SKM-1 treated with dmso at 0.1 percent for 144 hours (cell line): ENCODE results near the gene POLDIP2.

ENCODE experiments used
- DNase-seq: peaks from one replicate; lab custom pipeline; 2025; ENCODE audit not compliant: unreplicated experiment; lab: John Stamatoyannopoulos, UW

POLDIP2 gene

DNA sequence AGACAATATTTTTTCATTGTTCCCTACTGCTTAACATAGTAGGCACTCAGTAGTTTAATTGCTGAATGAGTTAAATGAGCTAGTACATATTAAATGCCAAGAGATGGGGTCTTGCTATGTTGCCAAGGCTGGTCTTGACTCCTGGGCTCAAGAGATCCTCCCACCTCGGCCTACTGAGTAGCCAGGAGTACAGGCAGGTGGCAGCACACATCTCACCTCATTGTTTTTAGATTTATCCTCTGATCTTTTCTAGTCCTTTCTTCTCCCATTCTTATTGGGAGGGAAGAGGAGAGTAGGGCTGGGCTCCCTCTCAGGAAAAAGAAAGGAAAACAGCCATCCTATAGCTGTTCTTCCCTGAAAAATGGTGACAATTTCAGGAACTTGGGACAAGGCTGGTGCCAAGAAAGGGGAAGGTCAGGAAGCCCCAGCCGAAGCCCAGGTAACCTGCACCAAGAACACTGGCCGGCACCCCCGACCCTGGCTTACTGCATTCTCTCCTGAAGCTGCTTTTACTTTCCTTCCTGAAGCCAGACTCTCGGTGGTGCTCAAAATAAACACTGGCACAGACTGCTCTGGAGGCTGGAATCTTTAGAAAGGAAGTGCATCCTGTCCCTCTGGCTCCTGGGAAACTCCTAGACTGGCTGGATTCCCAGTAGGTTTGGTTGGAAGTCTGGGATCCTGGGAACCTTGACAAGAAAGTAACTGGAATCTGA, 19.1 kb downstream of the POLDIP2 start:
- DNase-seq: no peak

DNA sequence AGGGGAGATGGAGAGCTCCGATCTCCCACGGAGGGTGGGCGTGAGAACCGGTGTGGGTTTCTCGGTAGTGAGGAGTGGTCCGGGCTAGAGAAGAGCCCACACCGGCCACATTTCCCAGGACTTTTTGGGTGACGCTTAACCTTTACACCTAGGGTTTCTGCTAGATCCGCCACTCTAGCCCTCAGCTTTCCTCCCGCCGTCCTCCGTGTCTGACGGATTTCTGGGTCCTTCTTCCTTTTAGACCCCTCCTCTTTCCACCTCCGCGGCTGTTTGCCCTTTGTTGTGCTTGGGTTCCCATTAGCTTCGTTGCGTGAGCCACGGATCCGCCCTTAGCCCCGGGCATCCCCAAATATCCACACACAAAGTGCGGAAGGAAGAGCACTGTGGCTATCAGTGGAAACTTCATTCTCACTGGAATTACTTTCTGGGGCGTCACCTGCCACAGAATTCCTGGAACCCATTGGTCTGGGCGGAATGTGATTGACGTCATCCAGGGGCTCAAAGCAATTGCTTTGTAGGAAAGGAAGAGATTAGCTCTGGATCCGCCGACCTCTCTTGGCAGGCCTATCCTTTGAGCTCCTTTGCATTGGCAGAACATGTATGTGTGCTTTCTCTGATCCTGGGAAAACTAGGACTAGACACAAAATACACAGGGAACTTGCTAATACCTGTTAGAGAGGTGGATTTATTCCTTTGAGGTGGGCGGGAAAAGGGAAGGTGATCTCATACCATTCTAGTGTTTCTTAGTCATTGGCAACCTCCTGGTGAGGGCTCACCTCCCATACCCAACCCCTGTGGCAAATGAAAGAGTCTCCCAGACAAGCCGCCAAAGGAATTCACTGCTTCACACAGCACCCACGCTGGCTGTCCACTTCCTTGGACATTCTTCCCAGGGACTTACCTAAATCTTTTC, 21.1 kb downstream of the POLDIP2 start:
- no peak for DNase-seq

DNA sequence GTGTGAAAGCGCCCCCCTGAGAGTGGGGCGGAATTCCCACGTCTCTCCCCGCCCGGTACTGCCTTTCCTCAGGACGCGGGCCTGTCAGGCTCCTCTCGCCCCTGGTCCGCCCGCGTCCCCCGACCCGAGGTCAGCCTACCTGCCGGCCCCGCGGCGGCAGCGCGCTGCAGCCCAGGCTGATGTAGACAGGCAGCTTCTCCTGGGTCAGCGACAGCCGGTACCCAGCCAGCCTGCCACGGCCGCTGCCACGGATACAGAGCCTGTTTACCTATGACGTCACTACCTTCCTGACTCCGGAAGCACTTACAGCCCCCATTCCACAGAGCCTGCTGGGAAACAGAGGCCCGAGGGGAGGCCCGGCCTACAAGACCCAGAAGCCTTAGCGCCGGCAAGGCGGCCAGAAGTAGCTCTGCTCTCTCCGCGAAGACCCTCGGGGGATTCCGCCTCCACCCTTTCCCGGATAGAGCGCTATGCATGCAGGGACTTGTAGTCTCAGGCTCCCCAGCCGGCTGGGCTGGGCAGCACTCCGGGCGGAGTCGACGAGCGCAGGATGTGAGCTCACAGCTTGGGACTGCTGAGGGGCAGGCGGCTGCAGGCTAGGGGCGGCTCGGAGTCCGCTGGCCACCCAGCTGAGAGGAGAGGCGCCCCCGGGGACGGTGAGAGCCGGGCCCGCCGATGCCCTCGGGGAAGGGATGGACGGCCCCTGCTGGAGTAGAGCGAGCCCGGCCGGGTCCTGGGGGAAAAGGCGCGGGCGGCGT, 21.9 kb downstream of the POLDIP2 start, which contains the start of the genes IFT20 and TNFAIP1:
TSS of gene IFT20 (minus strand) at position 272 of the 758 bp plus-strand sequence. CDS start 3,487 bp downstream, outside the sequence.
TSS of gene TNFAIP1 (plus strand) at position 561 of the 758 bp plus-strand sequence. CDS start 3,761 bp downstream, outside the sequence.
- DNase-seq: peak; percentile 99

DNA sequence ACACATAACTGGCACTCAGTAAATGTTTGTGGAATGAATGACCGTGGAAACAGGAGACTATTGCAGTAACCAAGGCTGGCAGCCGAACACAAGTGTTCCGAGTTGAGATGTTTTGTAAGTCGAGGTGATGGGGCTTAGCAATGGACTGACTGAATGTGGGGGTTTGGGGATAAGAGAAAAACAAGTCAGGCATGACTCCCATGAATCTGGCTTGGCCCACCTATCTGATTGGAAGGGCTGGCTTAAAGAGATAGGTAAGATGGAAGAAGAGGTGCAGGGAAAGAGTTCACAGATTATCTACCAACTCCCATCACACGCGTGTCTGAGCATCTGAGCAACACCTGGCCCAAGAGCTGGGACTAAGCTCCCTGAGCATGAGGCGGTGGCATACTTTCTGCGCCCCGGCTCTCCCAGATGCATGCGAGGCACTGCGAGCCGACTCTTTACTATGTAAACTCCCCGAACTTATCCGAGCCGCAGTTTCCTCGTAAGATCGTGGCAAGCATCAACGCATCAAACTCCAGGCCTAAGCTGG, 22.6 kb downstream of the POLDIP2 start:
- DNase-seq: no peak

DNA sequence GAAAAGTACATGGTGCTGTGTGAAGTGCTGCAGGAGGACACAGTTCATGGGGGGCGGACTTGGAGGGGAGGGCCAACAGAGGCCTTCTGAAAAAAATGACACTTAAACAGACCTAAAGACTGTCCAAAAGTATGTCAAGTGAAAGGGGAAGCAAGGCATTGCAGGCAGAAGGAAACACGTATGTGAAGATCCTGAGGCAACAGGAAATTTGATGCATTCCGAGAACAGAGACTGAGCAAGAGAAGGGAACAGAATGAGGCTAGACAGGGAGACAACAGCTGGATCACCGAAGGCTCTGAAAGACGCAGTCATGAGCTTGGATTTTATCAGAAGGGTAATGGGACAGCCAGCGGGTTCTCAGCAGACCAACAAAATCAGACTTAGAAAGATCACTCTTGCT, 23.2 kb downstream of the POLDIP2 start:
- no peak for DNase-seq

DNA sequence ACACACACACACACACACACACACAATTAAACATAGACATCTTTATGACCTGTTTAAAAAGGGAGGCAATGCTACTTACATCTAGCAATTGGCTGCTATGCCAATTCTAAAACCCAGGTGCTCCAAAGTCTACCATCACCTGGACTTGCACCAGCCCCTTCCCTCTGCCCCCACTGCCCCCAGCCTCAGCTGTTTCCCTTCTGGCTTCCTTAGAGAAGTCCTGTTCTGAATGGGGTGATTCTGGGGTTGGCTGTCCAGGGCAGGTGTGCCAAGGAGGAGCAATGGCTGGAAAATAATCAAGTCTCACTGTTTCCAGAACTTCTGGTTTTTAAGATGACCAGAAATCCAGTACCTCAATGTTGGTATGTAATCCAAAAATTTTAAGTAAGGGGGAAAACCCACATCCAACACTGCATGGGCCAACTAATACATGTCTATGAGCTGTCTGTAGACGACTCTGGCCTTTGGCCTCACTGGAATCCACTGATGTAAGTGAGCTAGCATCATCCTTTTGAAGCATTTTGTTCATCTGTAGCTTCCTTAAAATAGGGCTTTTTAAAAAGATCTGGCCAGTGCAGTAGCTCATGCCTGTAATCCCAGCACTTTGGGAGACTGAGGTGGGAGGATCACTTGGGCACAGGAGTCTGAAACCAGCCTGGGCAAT, 24.1 kb downstream of the POLDIP2 start:
- no peak for DNase-seq

DNA sequence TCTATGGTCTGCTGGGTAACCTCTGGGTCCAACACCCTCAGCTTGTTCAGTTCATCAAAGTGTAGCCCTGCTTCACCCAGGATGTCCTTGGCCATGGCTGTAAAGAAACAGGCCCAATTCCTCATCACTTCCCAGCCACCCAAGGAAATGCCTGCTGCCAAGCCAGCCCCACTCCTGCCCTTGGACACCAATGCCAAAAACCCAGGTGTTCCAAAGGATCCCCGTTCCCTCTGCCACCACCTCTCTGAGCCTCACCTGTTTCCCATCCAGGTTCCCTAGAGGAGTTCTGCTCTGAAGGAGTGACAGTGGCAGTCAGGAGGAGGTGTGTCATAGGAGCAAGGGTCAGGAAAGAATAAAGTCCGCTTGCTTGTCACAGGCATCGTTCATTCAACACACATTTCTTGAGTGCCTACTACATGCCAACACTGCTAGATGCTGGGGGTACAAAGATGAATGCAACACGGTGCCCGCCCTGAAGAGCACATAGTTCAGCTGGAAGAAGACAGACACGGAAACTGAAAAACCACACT, 25.4 kb downstream of the POLDIP2 start:
- no peak for DNase-seq

DNA sequence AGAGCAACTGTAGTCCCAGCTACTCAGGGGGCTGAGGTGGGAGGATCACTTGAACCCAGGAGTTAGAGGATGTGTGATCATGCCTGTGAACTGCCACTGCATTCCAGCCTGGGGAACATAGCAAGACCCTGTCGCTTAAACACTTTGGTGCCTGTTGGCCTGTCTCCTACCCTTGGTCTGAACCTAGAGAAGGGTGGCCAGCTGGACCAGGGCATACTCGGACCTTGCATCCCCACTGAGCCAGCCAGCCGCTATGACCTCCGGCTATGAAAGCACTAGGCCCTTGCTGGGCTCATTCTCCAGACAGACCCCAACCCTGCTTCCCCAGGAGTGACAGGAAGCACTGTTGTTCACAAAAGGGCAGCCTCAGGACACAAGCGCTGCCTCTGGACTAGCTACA, 26.7 kb downstream of the POLDIP2 start:
- no peak for DNase-seq

DNA sequence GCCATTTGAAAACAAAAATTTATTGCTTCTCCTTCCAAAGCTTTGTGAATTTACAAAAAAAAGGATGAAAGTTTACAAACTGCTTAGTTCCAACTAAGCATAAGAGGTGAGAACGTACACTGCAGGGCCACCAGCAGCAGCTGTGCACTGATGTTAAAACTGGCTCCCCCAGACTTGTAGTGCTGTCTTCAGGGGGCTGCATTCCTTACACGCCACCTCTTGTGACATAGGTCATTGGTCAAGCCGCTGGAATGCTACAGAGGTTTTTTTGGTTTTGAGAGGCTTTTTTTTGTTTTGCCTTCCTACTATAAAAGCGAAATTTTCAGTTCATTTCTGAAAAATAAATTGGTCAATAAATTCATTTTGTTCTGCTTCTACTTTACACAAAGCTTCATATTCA, 29.0 kb downstream of the POLDIP2 start:
- DNase-seq: no peak

DNA sequence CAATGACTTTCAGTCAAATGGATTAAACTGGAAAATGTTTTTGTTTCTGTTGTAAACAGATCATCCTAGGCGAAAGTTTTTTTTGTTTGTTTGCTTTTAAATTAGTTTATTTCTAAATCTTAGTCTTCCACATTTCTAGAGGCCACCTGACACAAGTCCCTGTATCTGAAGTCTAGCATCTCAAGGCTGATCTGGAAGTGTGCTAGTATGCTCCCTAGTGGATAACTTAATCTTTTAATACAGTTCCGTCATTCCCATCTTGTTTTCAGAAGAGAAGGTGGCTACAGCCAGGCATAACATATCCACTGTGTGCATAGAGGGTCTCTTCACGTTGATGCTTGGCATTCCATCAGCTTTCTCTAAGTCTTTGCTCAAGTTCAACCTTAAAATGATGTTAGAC, 29.6 kb downstream of the POLDIP2 start:
- DNase-seq: no peak

DNA sequence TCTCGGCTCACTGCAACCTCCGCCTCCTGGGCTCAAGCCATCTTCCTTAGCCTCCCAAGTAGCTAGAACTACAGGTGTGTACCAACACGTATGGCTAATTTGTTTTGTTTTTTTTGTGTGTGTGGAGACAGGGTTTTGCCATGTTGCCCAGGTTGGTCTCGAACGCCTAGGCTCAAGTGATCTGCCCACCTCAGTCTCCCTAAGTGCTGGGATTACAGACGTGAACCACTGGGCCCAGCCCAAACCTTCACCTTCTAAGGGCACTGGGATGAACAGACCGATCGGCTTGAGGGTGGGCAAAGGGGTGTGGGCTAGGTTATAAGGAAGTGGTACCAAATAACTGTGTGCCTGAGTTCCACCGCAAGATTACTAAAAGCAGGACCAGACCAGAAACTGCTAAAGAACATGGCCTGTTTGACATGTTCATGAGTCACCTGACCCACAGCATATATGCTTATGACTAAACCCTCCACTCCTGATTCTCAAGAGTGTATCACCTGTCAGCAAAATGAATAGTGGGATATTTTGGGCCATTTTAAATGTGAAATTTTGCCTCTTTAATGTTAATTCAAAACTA, 30.2 kb downstream of the POLDIP2 start:
- no peak for DNase-seq

DNA sequence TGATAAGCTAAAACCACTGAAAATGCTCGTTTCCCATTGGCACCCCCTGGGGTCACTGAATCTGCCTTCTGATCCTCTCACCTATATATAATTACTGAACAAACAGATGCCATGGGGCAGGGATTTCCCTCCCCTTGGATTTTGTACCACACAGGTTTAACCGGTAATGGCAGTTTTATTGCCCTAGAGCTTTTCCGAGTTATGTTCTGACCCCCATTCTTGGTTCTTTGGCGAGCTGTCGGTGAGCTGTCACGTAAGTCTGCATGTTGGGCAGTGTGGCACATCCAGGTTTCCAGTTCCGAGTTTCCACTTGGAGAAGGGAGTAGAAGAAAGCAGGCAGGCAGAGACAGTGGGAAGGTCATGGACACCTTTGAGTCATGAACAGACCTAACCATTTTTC, 31.2 kb downstream of the POLDIP2 start:
- DNase-seq: no peak

DNA sequence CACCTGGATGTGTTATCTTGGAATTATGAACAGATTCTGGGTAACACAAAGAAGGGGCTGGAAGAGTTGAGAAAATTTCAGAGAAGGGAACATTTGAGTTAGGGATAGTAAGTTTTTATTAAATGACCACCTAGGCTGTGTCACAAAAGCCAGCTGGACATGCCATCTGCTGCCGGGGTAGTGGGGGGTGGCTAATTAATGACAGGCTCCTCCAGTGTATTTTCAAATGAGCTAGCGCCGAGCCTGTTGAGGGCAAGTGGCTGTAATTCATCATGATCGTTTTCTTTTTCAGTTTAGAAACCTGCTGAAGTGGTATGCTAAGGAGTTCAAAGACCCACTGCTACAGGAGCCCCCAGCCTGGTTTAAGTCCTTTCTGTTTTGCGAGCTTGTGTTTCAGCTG, 32.1 kb downstream of the POLDIP2 start:
- no peak for DNase-seq

DNA sequence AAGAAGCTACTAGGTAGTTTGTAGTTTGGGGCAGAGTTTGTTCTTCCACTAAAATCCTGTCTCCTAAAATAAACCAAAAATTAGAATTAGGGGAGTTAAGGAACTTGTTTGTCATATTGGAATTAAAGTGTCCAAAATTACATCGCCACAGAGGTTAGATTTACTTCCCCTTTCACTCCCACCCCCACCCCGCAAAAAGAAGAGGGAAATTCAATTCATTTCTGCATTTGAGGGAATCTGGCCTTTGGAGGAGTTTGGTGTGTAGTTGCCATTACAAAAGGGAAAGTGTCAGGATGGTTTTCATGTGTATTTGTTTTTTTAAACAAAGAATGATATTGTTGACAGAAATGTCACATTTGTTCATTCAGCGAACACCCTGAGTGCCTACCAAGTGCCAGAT, 32.5 kb downstream of the POLDIP2 start:
- no peak for DNase-seq

DNA sequence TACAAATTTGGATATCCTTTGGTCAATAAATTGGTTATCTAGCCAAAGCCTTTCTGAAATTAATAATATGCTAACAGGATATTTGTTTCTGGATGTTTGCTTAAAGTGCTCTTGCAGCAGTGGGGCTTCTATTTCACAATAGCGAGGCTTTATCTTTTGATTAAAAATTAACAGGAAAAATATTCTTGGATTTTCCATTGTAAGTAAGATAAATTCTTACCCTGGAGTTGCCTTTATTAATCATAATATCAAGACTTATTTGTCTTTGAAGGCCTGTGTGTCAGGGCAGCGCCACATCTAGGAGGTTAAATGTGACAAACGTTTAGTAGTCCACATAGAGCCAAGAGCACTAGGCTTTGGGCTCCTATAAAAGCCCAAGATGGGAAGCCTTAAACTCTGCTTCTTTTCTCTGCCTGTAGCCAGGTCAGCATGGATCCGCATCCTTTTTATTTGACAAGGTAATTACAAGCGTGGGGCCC, 33.0 kb downstream of the POLDIP2 start:
- no peak for DNase-seq

DNA sequence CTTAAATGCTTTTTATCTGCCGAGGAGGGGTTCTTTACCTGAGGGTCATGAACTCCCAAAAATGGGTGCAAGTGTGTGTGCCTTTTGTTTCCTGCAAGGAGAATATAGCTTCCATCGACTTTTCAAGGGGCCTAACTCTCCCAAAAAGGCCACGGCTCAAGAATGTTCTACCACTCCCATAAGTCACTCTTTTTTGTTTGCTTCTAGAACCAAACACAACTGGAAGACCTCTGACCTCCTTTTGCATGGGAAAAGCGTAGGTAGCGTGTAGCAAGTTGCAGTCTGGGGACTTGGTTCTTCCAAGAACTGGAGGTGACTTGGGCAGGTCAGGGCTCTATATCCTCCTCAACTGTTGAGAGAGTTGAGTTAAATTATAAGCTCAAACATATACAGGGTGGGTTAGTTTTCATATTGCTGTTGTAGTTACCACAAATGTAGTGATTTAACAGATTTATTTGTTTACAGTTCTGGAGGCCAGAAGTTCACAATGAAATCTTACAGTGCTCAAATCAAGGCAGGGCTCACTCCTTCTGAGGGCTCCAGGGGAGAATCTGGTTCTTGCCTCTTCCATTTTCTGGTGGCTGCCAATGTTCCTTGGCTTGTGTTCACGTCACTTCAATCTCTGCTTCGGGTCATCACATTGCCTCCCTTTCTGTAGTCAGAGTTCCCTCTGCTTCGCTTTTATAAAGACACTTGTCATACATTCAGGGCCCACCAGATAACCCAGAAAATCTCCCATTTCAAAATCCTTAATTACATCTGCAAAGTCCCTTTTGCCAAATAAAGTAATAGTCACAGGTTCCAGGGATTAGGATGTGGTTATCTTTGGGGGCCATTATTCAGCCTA, 36.9 kb downstream of the POLDIP2 start:
- no peak for DNase-seq

DNA sequence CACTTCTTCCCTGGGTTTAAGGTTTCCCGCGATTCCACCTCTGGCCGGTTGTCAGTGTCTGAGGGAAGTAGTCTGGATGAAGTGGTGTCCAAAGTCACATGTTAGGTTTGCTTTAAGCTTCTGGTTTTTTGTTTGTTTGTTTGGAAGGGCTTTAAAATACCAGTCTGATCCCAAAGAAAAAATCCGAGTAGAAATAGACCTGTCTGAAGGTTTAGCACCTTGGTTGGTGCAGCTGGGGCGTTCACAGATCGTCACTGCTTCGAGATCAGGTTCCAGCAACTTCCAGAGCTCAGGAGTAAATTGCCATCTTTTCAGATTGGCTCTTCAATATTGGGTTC, 37.8 kb downstream of the POLDIP2 start:
- DNase-seq: no peak

DNA sequence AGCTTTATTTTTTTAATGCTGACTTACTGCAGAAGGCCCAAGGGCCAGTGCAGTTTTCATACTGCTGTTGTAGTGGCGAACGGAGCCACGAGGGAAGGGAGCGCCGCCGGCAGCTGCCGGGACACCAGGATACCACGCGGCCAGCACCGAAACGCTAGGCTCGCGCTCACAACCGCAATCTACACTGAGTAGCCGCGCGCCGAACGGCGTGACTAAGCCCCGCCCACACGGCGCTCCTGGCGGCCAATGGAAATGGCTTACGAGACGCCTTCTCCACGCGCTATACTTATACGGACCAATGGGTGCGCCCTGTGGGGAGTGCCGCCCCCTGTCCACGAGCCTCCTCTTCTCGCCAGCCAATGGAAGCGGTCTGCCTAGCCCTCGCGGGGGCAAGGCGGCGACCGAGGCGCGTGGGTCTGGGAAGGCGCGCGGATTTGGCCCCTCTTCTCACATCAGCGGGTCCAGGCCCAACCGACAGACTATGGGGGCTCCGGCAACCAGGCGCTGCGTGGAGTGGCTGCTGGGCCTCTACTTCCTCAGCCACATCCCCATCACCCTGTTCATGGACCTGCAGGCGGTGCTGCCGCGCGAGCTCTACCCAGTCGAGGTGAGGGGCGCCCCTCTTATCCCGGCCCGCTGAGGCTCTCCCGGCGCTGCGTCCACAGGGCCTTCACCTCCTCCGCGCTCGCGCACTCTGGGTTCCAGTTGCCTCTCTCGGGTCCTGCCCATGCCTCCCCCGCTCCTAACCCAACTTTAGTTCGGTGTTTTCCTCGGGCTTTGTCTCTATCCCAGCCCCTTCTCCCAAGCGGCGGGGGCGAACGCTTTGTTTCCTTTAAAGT, 38.3 kb downstream of the POLDIP2 start, which contains the start of gene TMEM97:
TSS of gene TMEM97 (plus strand) at position 442 of the 839 bp plus-strand sequence. CDS start at position 482, 40 bp downstream.
- peak; percentile 97 for DNase-seq
